LNCAP (cell line): Measurements from ENCODE around the gene C1QTNF6.

Source experiments
- CTCF ChIP-seq: fragments of 450-650 bp; IDR thresholded peaks from 2 replicates; pipeline ENCODE4 v1.5.1; 2017; ENCODE audit warnings: mild to moderate bottlenecking

Gene C1QTNF6

GRCh38 chr22:37218399-37218770 is 30.3 kb upstream of the C1QTNF6 start:
- TF ChIP-seq CTCF: no peak

- TF ChIP-seq CTCF: no peak
Measured at GRCh38 chr22:37215890-37216289, 27.8 kb upstream of the C1QTNF6 start.

DNA sequence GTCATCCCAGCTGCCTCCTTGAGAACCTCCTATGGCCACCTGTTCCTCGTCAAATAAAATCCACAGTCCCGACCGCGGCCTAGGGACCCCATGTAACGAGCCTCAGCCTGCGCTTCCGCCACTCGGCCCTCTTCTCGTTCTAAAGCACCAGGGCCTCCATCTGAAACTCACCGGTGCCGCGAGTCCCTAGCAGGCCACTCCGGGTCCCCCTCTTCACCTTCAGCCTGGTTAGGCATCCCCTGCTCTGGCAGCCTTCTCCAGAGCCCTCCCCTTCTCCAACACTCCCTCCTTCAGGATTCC is 26.6 kb upstream of the C1QTNF6 start:
- no peak for TF ChIP-seq CTCF

- no peak for TF ChIP-seq CTCF
Measured at GRCh38 chr22:37213941-37214730, 26.1 kb upstream of the C1QTNF6 start.

- TF ChIP-seq CTCF: no peak
Measured at GRCh38 chr22:37213218-37213855, 25.3 kb upstream of the C1QTNF6 start.

- no peak for TF ChIP-seq CTCF
Measured at GRCh38 chr22:37212174-37212906, 24.3 kb upstream of the C1QTNF6 start, which contains the start of gene SSTR3. Gene SSTR3 (minus strand): TSS chr22:37212477. CDS start chr22:37207803, 4,674 bp downstream.

- TF ChIP-seq CTCF: no peak
Measured at GRCh38 chr22:37211866-37212173, 23.8 kb upstream of the C1QTNF6 start.
